Lower leg skin (tissue), 3 donors: ENCODE measurements around the gene MBD3L4.

Source experiments
- CTCF ChIP-seq, 3 donors: fragments of 450-650 bp; IDR thresholded peaks; one replicate each; pipeline ENCODE4 v1.5.1; 2016; ENCODE audit warnings: antibody characterized with exemption in 3 of 3, mild to moderate bottlenecking in 3 of 3, moderate library complexity in 2 of 3
- POLR2A ChIP-seq, 2 donors: fragments of 450-650 bp; IDR thresholded peaks; one replicate each; pipeline ENCODE4 v1.6.1; 2016 to 2017; ENCODE audit warnings: antibody characterized with exemption in 2 of 2, mild to moderate bottlenecking in 1 of 2, moderate library complexity in 1 of 2

- TF ChIP-seq CTCF (IDR thresholded peaks at IDR 0.05) (no peak), POLR2A (IDR thresholded peaks at IDR 0.05) (no peak)
Measured at GRCh38 chr19:6997679-6998445, 42.1 kb downstream of the MBD3L4 start.
